ENCODE results near the gene GRIN3A. TPM values are rescaled to one million over a fixed set of nuclear protein-coding genes. Genes with fewer than 3 reads are reported as not detected.
"Not testable (repeated sequence)": the region's sequence is repeated elsewhere in the genome, so short reads cannot be mapped to it uniquely, and the experiment has no call there.

GRIN3A gene
- total RNA-seq, 1 experiment from 2014 or later, result not detected

- not testable (repeated sequence) for H3K9me3 ChIP-seq (replicated peaks); DNase-seq (ENCODE audit: low read depth in 1 of 2, low spot score in 2 of 2); H3K4me3 ChIP-seq; H3K27me3 ChIP-seq (replicated peaks); H3K27ac ChIP-seq; H3K36me3 ChIP-seq; H3K4me1 ChIP-seq (replicated peaks)
These were observed 14.2 kb downstream of the GRIN3A start for GRCh38 chr9:101724271-101724670.

GRCh38 chr9:101718192-101718591 is 20.3 kb downstream of the GRIN3A start:
- Histone ChIP-seq H3K9me3 (replicated peaks) (no peaks in the 10 kb centered on the region), H3K27me3 (replicated peaks) (peaks cover 3% of the 10 kb centered on the region), H3K4me3 (no peak overlapping the region), H3K27ac (no peak overlapping the region), H3K36me3 (no peaks in the 10 kb centered on the region), H3K4me1 (replicated peaks) (no peaks in the 10 kb centered on the region)
- DNase-seq (ENCODE audit: low read depth in 1 of 2, low spot score in 2 of 2), result no peak

- Histone ChIP-seq H3K4me1 (replicated peaks) (no peaks in the 10 kb centered on the region), H3K27ac (no peak overlapping the region)
- no peak for DNase-seq (ENCODE audit: low read depth in 1 of 2, low spot score in 2 of 2)
These were observed 21.8 kb downstream of the GRIN3A start for GRCh38 chr9:101716629-101717028.

GRCh38 chr9:101711330-101711941 is 27.0 kb downstream of the GRIN3A start:
- DNase-seq (ENCODE audit: low read depth in 1 of 2, low spot score in 2 of 2), result peak in 1 of 2 experiments; percentile 2
- Histone ChIP-seq H3K27ac (no peak overlapping the region), H3K27me3 (replicated peaks) (peaks cover 5% of the 10 kb centered on the region), H3K4me3 (no peak overlapping the region), H3K4me1 (replicated peaks) (no peaks in the 10 kb centered on the region), H3K9me3 (replicated peaks) (no peaks in the 10 kb centered on the region), H3K36me3 (no peaks in the 10 kb centered on the region)

More at GRCh38 chr9:101716629-101717028, 21.8 kb downstream of the GRIN3A start:
- H3K27me3 ChIP-seq (replicated peaks), result peaks cover 3% of the 10 kb centered on the region; the same call in 1 of the 2 replicates
- no peak overlapping the region for H3K4me3 ChIP-seq
- no peaks in the 10 kb centered on the region for H3K9me3 ChIP-seq (replicated peaks)
- H3K36me3 ChIP-seq, result no peaks in the 10 kb centered on the region

GRCh38 chr9:101708855-101709254 is 29.6 kb downstream of the GRIN3A start:
- Histone ChIP-seq H3K9me3 (replicated peaks) (no peaks in the 10 kb centered on the region), H3K27ac (no peak overlapping the region), H3K36me3 (no peaks in the 10 kb centered on the region), H3K4me3 (no peak overlapping the region), H3K4me1 (replicated peaks) (no peaks in the 10 kb centered on the region), H3K27me3 (replicated peaks) (peaks cover 9% of the 10 kb centered on the region)
- no peak for DNase-seq (ENCODE audit: low read depth in 1 of 2, low spot score in 2 of 2)

- no peaks in the 10 kb centered on the region for H3K36me3 ChIP-seq
- H3K9me3 ChIP-seq (replicated peaks), result no peaks in the 10 kb centered on the region
- no peak overlapping the region for H3K27ac ChIP-seq
- no peaks in the 10 kb centered on the region for H3K4me1 ChIP-seq (replicated peaks)
- H3K4me3 ChIP-seq, result no peak overlapping the region
- no peak for DNase-seq (ENCODE audit: low read depth in 1 of 2, low spot score in 2 of 2)
- peaks cover 11% of the 10 kb centered on the region for H3K27me3 ChIP-seq (replicated peaks)
These were observed 30.7 kb downstream of the GRIN3A start for GRCh38 chr9:101707721-101708120.

- no peaks in the 10 kb centered on the region for H3K36me3 ChIP-seq
- H3K27me3 ChIP-seq (replicated peaks), result peaks cover 11% of the 10 kb centered on the region
- no peaks in the 10 kb centered on the region for H3K4me1 ChIP-seq (replicated peaks)
- H3K9me3 ChIP-seq (replicated peaks), result no peaks in the 10 kb centered on the region
- DNase-seq (ENCODE audit: low read depth in 1 of 2, low spot score in 2 of 2), result no peak
- H3K27ac ChIP-seq, result no peak overlapping the region
- H3K4me3 ChIP-seq, result no peak overlapping the region
These were observed 31.4 kb downstream of the GRIN3A start for GRCh38 chr9:101706997-101707396.

GRCh38 chr9:101706261-101706798 is 32.1 kb downstream of the GRIN3A start:
- Histone ChIP-seq H3K4me1 (replicated peaks) (no peaks in the 10 kb centered on the region), H3K27me3 (replicated peaks) (peaks cover 11% of the 10 kb centered on the region), H3K36me3 (no peaks in the 10 kb centered on the region), H3K27ac (no peak overlapping the region), H3K4me3 (no peak overlapping the region), H3K9me3 (replicated peaks) (no peaks in the 10 kb centered on the region)
- no peak for DNase-seq (ENCODE audit: low read depth in 1 of 2, low spot score in 2 of 2)

GRCh38 chr9:101705135-101705661 is 33.2 kb downstream of the GRIN3A start:
- Histone ChIP-seq H3K9me3 (replicated peaks) (no peaks in the 10 kb centered on the region), H3K36me3 (no peaks in the 10 kb centered on the region), H3K4me1 (replicated peaks) (no peaks in the 10 kb centered on the region), H3K27ac (no peak overlapping the region), H3K27me3 (replicated peaks) (peaks cover 11% of the 10 kb centered on the region), H3K4me3 (no peak overlapping the region)
- peak in 1 of 2 experiments; percentile 1 for DNase-seq (ENCODE audit: low read depth in 1 of 2, low spot score in 2 of 2)

- Histone ChIP-seq H3K36me3 (no peaks in the 10 kb centered on the region), H3K27ac (no peak overlapping the region), H3K4me1 (replicated peaks) (no peaks in the 10 kb centered on the region), H3K9me3 (replicated peaks) (no peaks in the 10 kb centered on the region), H3K4me3 (no peak overlapping the region), H3K27me3 (replicated peaks) (peaks cover 11% of the 10 kb centered on the region)
- DNase-seq (ENCODE audit: low read depth in 1 of 2, low spot score in 2 of 2), result no peak
These were observed 36.2 kb downstream of the GRIN3A start for GRCh38 chr9:101702257-101702656.

- Histone ChIP-seq H3K9me3 (replicated peaks) (no peaks in the 10 kb centered on the region), H3K4me1 (replicated peaks) (no peaks in the 10 kb centered on the region), H3K27me3 (replicated peaks) (no peaks in the 10 kb centered on the region), H3K4me3 (no peak overlapping the region), H3K36me3 (no peaks in the 10 kb centered on the region), H3K27ac (no peak overlapping the region)
- DNase-seq (ENCODE audit: low read depth in 1 of 2, low spot score in 2 of 2), result no peak
These were observed 44.7 kb downstream of the GRIN3A start for GRCh38 chr9:101693546-101694336.

- Histone ChIP-seq H3K9me3 (replicated peaks) (no peaks in the 10 kb centered on the region), H3K27ac (no peak overlapping the region), H3K4me3 (no peak overlapping the region), H3K4me1 (replicated peaks) (no peaks in the 10 kb centered on the region), H3K36me3 (no peaks in the 10 kb centered on the region), H3K27me3 (replicated peaks) (no peaks in the 10 kb centered on the region)
- no peak for DNase-seq (ENCODE audit: low read depth in 1 of 2, low spot score in 2 of 2)
These were observed 46.8 kb downstream of the GRIN3A start for GRCh38 chr9:101691657-101692056.

GRCh38 chr9:101689039-101689438 is 49.4 kb downstream of the GRIN3A start:
- no peak for DNase-seq (ENCODE audit: low read depth in 1 of 2, low spot score in 2 of 2)
- Histone ChIP-seq H3K27me3 (replicated peaks) (no peaks in the 10 kb centered on the region), H3K27ac (no peak overlapping the region), H3K36me3 (no peaks in the 10 kb centered on the region), H3K4me1 (replicated peaks) (no peaks in the 10 kb centered on the region), H3K9me3 (replicated peaks) (no peaks in the 10 kb centered on the region), H3K4me3 (no peak overlapping the region)

- no peaks in the 10 kb centered on the region for H3K36me3 ChIP-seq
- no peaks in the 10 kb centered on the region for H3K9me3 ChIP-seq (replicated peaks)
- H3K27me3 ChIP-seq (replicated peaks), result peaks cover 6% of the 10 kb centered on the region; the same call in 1 of the 2 replicates
- H3K4me1 ChIP-seq (replicated peaks), result no peaks in the 10 kb centered on the region
- H3K27ac ChIP-seq, result no peak overlapping the region
- no peak for DNase-seq (ENCODE audit: low read depth in 1 of 2, low spot score in 2 of 2)
- H3K4me3 ChIP-seq, result no peak overlapping the region
These were observed 53.8 kb downstream of the GRIN3A start for GRCh38 chr9:101684665-101685064.
